WERI-Rb-1 (cell line): ENCODE measurements around the gene SMAD9.
A peak's percentile ranks its signal among the peaks of the same experiment; 100 is the strongest.

Experiments
- DNase-seq: peaks from one replicate; pipeline ENCODE4 v3.0.0-alpha.2; 2020
- H3K27ac ChIP-seq: fragments of 250-450 bp; sonication (Bioruptor Pico); 2 replicates; pipeline ENCODE4 v1.5.1; 2020; ENCODE audit warnings: mild to moderate bottlenecking, moderate library complexity
- H3K27me3 ChIP-seq: fragments of 250-450 bp; sonication (Bioruptor Pico); 2 replicates; pipeline ENCODE4 v1.5.1; 2021; ENCODE audit warnings: mild to moderate bottlenecking, low read depth, moderate library complexity; ENCODE audit not compliant: insufficient read depth, severe bottlenecking
- H3K36me3 ChIP-seq: fragments of 250-450 bp; sonication (Bioruptor Pico); 2 replicates; pipeline ENCODE4 v1.5.1; 2020; ENCODE audit warnings: mild to moderate bottlenecking, moderate library complexity
- H3K4me3 ChIP-seq: 2 replicates; pipeline ENCODE4 v1.5.1; 2011; ENCODE audit warnings: low read depth, mild to moderate bottlenecking, control low read depth, low read length
- H3K9me3 ChIP-seq: fragments of 250-450 bp; sonication (Bioruptor Pico); 2 replicates; pipeline ENCODE4 v1.5.1; 2021; ENCODE audit warnings: mild to moderate bottlenecking, moderate library complexity; ENCODE audit not compliant: severe bottlenecking
- TF ChIP-seq, protein P1 (sequence below): IDR thresholded peaks from 2 replicates; pipeline ENCODE4 v1.5.1; 2011; ENCODE audit warnings: low read depth, mild to moderate bottlenecking, control low read depth, inconsistent platforms, low read length

Gene SMAD9

DNA sequence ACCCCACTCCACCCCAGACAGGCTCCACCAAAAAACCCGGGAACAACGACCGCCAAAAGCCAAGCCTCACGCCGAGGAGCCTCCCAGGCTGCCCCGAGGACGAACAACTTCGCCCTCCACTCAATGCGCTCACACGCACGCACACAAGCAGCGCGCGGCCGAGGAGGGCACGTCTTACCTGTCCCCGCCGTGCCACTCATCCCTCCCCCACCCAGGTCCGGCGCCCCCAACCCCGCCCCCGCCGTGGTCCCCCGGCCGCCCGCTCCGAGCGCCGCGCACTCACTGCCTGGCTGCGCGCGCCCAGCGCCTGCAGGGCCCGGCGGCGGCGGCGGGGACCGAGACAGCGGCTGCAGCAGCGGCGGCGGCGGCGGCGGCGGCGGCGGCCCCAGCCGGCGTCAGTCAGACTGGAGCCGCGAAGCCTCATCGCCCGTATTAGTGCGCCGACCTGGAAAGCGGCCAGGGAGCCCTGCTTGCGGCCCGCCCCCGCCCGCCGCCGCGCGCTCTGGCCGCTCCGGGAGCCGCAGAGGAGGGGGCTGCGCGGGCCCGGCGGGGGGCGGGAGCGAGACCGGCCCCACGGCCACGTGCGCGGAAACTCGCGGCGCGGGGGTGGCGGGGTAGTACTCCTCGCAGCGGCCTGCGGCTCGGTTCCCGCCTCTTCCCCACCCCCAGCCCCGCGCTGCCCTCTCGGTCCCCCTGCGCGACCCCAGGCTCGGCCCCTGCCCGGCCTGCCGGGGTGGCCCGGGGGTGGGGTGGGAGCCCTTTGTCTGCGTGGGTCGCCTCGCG lies at the start of gene SMAD9:
Gene SMAD9, minus strand, starts transcription at position 406 of the 783 bp plus-strand sequence. CDS start 40,549 bp downstream, outside the sequence.
- peak; percentile 60 for DNase-seq
- Histone ChIP-seq H3K36me3 (no peaks in the 10 kb centered on the region), H3K9me3 (no peaks in the 10 kb centered on the region), H3K27ac (peak within 1 kb of the TSS; percentile 87), H3K4me3 (peak within 1 kb of the TSS; percentile 66), H3K27me3 (no peaks in the 10 kb centered on the region)
- TF ChIP-seq, protein P1, sequence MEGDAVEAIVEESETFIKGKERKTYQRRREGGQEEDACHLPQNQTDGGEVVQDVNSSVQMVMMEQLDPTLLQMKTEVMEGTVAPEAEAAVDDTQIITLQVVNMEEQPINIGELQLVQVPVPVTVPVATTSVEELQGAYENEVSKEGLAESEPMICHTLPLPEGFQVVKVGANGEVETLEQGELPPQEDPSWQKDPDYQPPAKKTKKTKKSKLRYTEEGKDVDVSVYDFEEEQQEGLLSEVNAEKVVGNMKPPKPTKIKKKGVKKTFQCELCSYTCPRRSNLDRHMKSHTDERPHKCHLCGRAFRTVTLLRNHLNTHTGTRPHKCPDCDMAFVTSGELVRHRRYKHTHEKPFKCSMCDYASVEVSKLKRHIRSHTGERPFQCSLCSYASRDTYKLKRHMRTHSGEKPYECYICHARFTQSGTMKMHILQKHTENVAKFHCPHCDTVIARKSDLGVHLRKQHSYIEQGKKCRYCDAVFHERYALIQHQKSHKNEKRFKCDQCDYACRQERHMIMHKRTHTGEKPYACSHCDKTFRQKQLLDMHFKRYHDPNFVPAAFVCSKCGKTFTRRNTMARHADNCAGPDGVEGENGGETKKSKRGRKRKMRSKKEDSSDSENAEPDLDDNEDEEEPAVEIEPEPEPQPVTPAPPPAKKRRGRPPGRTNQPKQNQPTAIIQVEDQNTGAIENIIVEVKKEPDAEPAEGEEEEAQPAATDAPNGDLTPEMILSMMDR: no peak

DNA sequence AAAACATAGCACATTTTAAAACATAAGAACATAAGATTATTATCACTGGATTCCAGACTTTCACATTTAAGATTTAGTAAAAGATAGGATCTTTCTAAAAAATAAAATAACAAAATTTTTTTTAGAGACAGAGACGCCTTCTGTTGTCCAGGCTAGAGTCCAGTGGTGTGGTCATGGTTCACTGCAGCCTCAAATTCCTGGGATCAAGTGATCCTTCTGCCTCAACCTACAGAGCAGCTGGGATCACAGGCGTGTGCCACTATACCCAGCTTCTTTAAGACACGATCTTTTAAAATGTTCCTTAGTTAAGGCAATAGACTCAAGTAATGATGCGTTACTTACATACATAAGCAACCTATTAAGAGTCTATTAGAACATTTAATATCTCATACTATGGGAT lies 46.4 kb upstream of the SMAD9 start:
- no peak overlapping the region for H3K4me3 ChIP-seq
- no peak for DNase-seq
- H3K36me3 ChIP-seq: no peaks in the 10 kb centered on the region
- H3K27ac ChIP-seq: no peak overlapping the region
- H3K9me3 ChIP-seq: no peaks in the 10 kb centered on the region
- H3K27me3 ChIP-seq: no peaks in the 10 kb centered on the region
- TF ChIP-seq, protein P1: no peak

DNA sequence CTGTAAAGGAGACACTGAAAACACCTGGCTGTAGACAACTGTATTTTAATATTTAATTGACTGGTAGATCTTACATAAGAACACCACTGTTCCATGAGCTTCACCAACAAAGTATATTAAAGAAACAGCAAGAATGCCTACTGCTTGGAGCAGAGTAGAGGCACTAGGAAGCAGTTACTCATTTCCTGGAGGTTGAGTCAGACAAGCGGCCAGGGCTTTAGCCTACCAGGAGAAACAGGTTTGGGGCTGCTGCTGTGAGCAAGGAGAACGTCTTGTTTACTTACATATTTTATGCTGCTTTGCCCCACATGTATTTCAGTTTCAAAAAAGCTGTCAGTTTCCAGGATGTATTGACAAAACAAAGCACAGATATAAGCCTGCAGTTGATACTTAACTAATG lies 45.7 kb upstream of the SMAD9 start:
- no peak for DNase-seq
- Histone ChIP-seq H3K9me3 (no peaks in the 10 kb centered on the region), H3K27ac (no peak overlapping the region), H3K36me3 (no peaks in the 10 kb centered on the region), H3K4me3 (no peak overlapping the region), H3K27me3 (no peaks in the 10 kb centered on the region)
- TF ChIP-seq, protein P1: no peak

DNA sequence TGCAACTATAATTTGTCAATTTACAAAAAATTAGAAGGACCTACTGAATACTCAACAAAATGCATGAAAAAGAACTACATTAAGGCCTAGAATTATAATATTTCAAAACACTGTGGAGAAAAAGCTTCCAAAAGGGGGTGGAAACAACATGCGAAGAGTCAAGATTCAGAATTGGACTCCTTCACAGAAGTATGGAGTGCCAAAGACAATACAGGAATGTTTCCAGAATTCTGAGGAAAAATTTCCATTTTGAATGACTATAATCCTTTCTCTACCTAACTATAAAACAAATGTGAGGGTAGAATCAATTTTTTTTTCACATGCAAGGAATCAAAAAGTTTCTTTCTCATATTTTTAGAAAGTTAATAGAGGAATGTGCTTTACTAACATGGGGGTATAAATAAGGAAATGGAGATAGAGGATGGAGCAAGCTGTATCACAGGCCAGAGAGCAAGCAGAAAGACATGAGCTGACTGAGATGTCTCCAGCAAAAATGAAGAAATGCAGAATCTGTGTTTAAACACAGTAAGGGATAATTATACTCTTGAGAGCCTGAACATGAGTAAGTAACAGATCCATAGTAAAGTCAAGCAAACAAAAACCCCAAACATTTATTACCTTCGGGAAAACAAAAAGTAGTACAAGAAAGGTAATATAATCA lies 39.5 kb upstream of the SMAD9 start:
- no peak overlapping the region for H3K4me3 ChIP-seq
- DNase-seq: no peak
- H3K27ac ChIP-seq: no peak overlapping the region
- TF ChIP-seq, protein P1: no peak
- H3K9me3 ChIP-seq: no peaks in the 10 kb centered on the region
- H3K27me3 ChIP-seq: no peaks in the 10 kb centered on the region
- no peaks in the 10 kb centered on the region for H3K36me3 ChIP-seq

DNA sequence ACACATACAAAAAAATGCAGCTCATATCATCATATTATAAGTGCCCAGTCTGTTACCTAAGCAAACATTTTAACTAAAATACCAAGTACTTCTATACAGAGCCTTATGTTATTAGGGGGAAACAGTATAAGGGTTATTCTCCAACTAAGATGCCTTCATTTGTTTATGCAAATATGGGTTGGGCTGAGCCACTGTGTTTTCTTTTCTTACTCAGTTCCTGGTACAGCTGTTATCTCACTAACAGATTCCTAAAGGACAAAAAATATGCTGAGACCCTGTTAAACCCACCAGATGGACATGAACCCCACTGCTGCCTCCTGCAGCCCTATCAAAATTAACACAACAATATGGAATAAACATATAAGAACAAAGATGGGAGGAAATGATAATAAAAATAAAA lies 34.5 kb upstream of the SMAD9 start:
- Histone ChIP-seq H3K4me3 (no peak overlapping the region), H3K27me3 (no peaks in the 10 kb centered on the region), H3K36me3 (no peaks in the 10 kb centered on the region), H3K9me3 (no peaks in the 10 kb centered on the region), H3K27ac (no peak overlapping the region)
- DNase-seq: no peak
- TF ChIP-seq, protein P1: no peak
